ENCODE results near the gene PTPN14. TPM values are rescaled to one million over a fixed set of nuclear protein-coding genes. Genes with fewer than 3 reads are reported as not detected.

Gene PTPN14
- polyA plus RNA-seq, 1 experiment = 34.2 TPM

DNA sequence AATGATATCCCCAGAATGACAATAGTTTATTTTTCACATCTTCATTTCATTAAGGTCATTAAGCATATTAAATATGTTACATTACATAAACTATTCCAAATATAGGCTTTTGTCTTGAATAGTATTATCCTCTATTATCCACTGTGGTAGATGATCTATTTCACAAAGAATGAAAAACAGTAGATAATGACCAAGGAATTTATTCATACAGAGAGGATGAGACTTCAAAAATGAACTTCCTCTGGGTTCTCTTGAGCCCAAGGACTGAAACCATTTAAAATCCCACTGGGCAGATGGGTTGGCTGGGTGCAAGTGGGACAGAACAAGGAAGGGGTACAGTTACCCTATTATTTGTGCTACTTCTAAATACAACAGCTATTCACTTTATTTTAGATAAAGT lies 33.0 kb downstream of the PTPN14 start:
- Histone ChIP-seq H3K27me3 (ENCODE audit: control insufficient read depth, insufficient read depth, low read length) (no peaks in the 10 kb centered on the region), H3K9me3 (ENCODE audit: control insufficient read depth, insufficient read depth, low read length) (no peaks in the 10 kb centered on the region), H3K27ac (ENCODE audit: low read depth, low read length) (no peak overlapping the region), H3K4me3 (ENCODE audit: low read depth, low read length) (no peak overlapping the region)
- TF ChIP-seq, protein P1, sequence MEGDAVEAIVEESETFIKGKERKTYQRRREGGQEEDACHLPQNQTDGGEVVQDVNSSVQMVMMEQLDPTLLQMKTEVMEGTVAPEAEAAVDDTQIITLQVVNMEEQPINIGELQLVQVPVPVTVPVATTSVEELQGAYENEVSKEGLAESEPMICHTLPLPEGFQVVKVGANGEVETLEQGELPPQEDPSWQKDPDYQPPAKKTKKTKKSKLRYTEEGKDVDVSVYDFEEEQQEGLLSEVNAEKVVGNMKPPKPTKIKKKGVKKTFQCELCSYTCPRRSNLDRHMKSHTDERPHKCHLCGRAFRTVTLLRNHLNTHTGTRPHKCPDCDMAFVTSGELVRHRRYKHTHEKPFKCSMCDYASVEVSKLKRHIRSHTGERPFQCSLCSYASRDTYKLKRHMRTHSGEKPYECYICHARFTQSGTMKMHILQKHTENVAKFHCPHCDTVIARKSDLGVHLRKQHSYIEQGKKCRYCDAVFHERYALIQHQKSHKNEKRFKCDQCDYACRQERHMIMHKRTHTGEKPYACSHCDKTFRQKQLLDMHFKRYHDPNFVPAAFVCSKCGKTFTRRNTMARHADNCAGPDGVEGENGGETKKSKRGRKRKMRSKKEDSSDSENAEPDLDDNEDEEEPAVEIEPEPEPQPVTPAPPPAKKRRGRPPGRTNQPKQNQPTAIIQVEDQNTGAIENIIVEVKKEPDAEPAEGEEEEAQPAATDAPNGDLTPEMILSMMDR (IDR thresholded peaks at IDR 0.05; ENCODE audit: low read depth, low read length) = no peak
- CTCF ChIA-PET = interaction anchor here (1.0 kb wide), 1 partner anchor 185 kb away, joined by 3 read pairs; no protein-coding TSS in a partner anchor
- DNase-seq (ENCODE audit: low read depth, low spot score) = no peak
- POLR2A ChIA-PET = no interaction called here

DNA sequence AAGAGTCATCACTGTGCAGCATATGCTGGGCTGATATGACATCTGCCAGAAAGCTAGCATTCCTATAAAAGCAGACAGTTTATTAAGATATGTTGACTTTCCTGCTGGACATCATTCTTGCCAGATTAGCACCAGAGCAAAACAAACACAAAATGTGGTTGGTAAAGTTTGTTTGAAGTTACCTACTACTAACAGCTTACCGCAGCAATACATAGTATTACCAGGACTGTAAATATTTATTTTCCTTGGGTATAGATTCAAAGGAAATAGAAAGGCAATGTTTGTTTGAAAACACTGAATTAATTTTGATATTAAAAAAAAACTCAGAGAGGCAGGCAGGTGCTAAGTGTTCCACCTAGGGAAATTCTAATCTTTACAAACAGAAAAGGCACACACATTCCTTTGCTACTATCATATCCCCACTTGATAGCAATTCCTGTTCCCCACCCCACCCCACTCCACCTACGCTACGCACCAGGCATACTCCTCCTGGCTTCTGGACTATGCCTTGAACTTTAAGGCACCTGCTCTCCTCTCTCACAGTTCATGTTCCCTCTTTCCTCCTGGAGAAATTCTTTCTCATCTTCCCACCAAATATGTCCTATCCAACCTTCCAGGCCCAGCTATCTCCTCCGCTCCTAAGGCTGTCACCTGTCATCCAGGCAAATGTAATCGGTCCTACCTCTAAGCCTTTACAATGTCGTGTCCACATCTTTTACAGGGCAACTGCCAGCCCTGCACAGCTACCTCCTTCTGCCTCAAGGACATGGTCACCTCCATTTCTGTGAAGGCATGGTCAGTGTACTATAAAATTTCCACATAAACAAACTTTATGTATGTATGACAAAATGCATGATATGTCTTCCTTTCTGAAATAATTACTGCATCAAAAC lies 34.7 kb downstream of the PTPN14 start:
- no peaks in the 10 kb centered on the region for H3K9me3 ChIP-seq (ENCODE audit: control insufficient read depth, insufficient read depth, low read length)
- DNase-seq (ENCODE audit: low read depth, low spot score) = no peak
- ChIA-PET POLR2A (no interaction called here), CTCF (interaction anchor here (0.6 kb wide), 1 partner anchor 128 kb away, joined by 8 read pairs; no protein-coding TSS in a partner anchor)
- no peak overlapping the region for H3K4me3 ChIP-seq (ENCODE audit: low read depth, low read length)
- no peaks in the 10 kb centered on the region for H3K27me3 ChIP-seq (ENCODE audit: control insufficient read depth, insufficient read depth, low read length)
- H3K27ac ChIP-seq (ENCODE audit: low read depth, low read length) = no peak overlapping the region
- TF ChIP-seq, protein P1 (IDR thresholded peaks at IDR 0.05; ENCODE audit: low read depth, low read length) = no peak

DNA sequence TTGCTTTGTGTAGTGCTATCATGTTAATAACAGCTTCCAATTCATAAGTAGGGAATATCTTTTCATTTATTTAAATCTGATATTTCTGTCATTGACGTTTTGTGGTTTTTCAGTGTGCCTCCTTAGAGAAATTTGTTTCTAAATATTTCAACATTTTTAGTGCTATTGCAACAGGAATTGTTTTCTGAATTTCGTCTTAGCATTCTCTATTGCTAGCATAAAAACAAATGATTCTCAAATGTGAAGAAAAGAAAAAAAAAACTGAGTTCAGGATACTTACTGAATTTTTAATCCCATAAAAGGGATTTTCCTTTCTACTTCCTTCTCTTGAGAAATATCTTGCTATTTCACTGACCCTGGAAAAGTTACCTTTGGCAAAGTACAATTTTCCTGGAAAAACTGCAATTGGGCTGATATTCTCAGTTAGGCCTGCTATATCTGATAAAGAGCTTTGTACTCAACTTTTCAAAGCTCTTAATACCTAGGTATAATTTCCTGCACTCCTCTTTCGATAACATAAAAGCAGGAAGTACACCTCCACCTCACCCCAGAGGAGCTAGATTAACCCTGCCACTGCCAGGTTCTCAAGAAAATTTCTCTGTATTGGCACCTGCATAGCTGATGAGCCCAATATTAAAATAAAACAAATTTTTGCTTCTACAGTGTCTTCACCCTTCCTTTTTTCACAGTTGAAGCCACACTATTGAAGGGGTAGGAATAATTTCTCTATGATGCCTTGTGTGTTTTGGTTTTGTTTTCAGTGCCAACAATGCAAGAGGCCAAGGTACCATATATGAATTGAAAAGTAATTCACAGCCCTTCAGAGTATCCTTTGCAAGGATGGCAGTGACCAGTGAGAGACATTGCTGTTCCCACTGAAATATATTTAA lies 35.6 kb downstream of the PTPN14 start:
- ChIA-PET POLR2A (no interaction called here), CTCF (interaction anchor here (1.7 kb wide), 1 partner anchor 183 kb away, joined by 4 read pairs; no protein-coding TSS in a partner anchor)
- no peak for DNase-seq (ENCODE audit: low read depth, low spot score)
- TF ChIP-seq, protein P1 (IDR thresholded peaks at IDR 0.05; ENCODE audit: low read depth, low read length) = no peak
- no peak overlapping the region for H3K27ac ChIP-seq (ENCODE audit: low read depth, low read length)
- no peaks in the 10 kb centered on the region for H3K9me3 ChIP-seq (ENCODE audit: control insufficient read depth, insufficient read depth, low read length)
- H3K4me3 ChIP-seq (ENCODE audit: low read depth, low read length) = no peak overlapping the region
- H3K27me3 ChIP-seq (ENCODE audit: control insufficient read depth, insufficient read depth, low read length) = no peaks in the 10 kb centered on the region

GRCh38 chr1:214514819-214515383 lies 36.5 kb downstream of the PTPN14 start:
- Histone ChIP-seq H3K9me3 (ENCODE audit: control insufficient read depth, insufficient read depth, low read length) (no peaks in the 10 kb centered on the region), H3K4me3 (ENCODE audit: low read depth, low read length) (peak overlapping the region; percentile 30), H3K27ac (ENCODE audit: low read depth, low read length) (peak overlapping the region; percentile 42), H3K27me3 (ENCODE audit: control insufficient read depth, insufficient read depth, low read length) (no peaks in the 10 kb centered on the region)
- no peak for DNase-seq (ENCODE audit: low read depth, low spot score)
- ChIA-PET POLR2A (no interaction called here), CTCF (interaction anchor here (1.7 kb wide), 1 partner anchor 182 kb away, joined by 4 read pairs; no protein-coding TSS in a partner anchor)
- TF ChIP-seq, protein P1 (IDR thresholded peaks at IDR 0.05; ENCODE audit: low read depth, low read length) = no peak

All from AG04450 (cell line).